OCI-M1 (cell line): ENCODE results near the gene CTNNA1.
"Not testable (repeated sequence)": the region's sequence is repeated elsewhere in the genome, so short reads cannot be mapped to it uniquely, and the experiment has no call there.

Source experiments
- DNase-seq: peaks from one replicate; lab custom pipeline; 2025; lab: John Stamatoyannopoulos, UW

CTNNA1 gene

DNA sequence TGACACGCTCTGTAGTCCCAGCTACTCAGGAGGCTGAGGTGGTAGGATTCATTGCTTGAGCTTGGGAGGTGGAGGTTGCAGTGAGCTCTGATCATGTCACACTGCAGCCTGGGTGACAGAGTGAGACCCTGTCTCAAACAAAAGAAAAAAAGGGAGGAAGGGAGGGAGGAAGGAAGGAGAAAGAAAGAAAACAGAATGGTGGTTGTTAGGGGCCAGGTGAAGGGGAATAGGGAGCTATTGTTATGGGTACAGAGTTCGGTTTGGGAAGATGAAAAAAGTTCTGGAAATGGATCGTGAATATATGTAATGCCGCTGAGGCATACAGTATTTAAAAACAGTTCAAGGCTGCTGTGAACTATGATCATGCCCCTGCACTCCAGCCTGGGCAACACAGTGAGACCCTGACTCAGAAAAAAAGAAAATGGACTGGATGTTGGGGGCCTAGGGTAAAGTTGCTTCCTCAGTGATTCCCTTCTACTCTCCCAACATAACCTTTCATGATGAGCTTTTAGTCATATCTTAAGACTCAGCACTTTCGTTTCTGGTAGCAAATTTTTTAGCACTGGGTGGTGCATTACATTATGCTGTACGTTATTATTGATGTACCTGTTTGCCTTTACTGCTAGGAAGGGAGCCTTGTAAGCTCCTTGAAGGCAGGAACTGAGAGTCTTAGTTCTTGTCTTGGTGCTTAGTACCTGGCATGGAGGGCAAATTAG, 4.0 kb downstream of the CTNNA1 start:
- no peak for DNase-seq

DNA sequence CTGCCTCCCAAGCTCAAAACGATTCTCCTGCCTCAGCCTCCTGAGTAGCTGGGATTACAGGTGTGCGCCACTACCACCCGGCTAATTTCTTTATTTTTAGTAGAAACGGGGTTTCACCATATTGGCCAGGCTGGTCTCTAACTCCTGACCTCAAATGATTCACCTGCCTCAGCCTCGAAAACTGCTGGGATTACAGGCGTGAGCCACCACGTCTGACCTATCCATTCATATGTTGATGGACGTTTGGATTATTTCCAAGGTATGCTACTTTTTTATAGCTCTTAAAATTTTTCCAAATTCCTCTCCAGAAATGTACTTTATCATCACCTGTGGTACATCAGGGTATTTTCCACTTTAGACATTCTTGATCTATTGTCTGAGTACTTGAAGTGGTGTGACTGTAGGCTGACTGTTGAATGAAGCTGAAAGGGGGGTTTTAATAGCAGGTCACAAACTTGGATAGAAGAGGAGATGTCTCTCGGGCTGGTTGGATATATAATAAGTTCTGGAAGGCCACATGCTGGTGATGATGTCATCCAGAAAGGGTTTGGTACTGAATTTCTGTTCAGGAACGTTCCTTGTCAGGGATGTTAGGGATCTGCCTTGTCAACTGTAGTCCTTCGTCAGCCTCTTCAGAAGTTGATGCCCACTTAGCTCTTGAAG, 7.4 kb downstream of the CTNNA1 start:
- DNase-seq: no peak

- DNase-seq: not testable (repeated sequence)
Measured at GRCh38 chr5:138761115-138761514, 7.9 kb downstream of the CTNNA1 start.

GRCh38 chr5:138761670-138762069, 8.4 kb downstream of the CTNNA1 start:
- DNase-seq: not testable (repeated sequence)

DNA sequence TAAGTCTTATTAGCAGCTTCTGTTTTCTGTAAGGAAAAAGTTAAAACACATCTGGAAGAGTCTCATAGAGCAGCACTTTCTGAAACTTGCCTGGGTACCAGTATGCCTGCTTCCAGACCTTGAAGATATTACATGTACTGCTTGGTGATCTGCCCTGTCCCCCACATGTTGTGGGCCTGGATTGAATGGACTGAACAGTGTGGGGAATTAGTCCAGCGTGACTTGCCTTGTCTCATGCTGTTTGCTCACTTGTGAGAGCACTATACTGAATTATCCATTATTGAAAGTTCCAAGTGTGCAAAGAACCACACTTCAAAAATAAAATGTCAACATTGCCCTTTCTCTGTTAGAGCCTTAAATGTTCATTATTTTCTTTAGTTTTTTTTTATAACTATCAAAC, 8.9 kb downstream of the CTNNA1 start:
- DNase-seq: no peak

GRCh38 chr5:138763037-138763778, 10.0 kb downstream of the CTNNA1 start:
- no peak for DNase-seq

DNA sequence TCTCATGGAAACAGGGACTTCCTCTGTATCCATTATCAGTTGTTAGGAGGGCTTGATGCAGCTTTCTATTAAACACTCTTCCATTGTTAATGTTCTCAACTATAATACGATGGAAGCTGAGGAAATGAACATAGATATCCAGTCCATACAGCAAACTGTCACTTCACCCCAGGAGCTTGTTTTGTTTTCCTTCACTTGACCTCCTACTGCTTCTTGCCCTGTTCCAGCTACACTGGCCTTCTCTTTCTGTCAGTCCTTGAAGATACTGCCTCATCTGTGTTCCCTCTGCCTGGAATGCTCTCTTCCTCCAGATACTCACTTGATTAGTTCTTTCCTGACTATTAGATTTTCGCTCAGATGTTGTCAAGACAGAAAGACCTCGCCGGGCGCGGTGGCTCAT, 17.1 kb downstream of the CTNNA1 start:
- no peak for DNase-seq

DNA sequence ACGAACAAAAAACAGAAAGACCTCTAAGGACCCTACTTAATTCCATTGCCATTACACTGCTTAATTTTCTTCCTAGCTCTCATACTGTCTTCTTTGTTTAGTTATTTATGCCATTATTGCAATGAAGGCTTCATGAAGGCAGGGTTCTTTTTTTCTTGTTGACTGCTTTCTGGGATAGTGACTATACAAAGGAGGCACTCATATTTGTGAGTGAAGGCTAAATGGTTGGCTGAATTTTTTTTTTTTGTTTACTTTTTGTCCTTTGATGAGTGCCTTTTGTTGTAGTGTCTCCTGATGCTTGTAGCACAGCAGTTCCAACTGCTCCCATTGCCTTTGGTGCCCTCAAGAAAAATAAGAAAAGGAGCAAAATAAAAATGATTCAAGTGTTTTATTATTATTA, 17.8 kb downstream of the CTNNA1 start:
- DNase-seq: no peak

DNA sequence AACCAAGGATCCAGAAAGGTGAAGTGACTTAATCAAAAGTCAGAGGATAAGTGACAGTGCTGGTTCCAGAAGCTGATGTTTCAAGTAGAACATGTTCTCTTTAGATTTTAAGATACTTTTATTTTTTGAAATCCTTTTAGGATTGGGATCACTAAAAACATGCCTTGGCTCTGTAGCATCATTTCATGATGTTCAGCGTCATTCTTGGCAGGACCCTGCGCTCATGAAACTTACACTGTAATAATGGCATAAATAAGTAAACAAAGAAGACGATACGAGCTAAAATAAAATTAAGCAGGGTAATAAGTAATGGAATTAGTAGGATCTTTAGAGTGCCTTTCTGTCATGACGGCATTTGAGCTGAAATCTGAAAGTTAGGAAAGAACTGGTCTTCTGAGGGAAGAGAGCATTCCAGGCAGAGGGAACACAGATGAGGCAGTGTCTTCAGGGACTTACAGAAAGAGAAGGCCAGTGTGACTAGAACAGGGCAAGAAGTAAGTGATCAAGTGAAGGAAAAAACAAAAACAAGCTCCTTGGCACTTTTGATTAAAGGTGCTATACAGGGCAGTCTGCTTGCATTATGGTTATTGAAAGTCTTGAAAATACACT, 19.9 kb downstream of the CTNNA1 start:
- DNase-seq: no peak

DNA sequence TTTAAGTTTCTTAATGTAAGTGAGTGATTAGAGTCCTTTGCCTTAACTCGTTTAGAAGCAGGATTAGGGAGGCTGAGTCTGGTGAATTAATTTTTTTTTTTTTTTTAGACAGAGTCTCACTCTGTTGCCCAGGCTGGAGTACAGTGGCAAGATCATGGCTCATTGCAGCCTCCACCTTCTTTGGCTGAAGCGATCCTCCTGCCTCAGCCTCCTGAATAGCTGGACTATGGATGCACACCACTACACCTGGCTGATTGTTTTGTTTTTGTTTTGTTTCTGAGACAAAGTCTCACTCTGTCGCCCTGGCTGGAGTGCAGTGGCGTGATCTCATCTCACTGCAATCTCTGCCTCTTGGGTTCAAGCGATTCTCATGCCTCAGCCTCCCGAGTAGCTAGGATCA, 20.4 kb downstream of the CTNNA1 start:
- not testable (repeated sequence) for DNase-seq

DNA sequence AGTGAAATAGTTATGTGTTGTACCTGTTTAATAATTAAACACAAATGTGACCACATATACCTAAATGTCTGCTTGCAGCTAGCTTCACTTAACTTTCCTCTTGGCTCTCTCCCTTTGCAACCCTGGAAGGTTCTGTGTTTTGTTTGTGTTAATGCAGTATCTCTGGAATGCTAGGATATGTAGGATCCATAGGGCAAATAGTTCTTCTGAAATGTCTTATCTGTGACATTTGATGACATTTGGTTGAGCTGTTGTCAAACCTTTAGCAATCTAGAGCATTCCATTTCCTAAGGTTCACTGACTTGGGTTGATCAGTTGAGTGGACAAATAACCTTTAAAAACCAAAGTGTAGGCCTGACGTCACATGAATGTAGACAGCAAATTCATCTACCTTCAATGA, 21.8 kb downstream of the CTNNA1 start:
- DNase-seq: no peak

GRCh38 chr5:138778234-138778633, 25.0 kb downstream of the CTNNA1 start:
- no peak for DNase-seq

DNA sequence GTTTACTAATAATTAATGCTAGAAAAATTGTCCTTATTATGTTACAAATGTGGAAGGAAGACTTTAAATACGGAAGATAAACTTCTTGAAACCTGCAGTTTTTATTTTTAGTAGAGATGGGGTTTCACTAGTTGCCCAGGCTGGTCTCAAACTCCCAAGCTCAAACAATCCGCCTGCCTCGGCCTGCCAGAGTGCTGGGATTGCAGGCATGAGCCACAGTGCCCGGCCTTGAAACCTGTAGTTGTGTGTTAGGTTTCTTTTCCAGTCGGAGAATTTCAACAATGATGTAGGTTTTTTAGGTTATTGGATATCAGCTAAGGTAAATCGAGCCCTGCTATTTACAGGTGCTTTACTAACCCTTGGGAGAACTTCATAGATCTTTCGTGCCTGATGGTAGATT, 30.8 kb downstream of the CTNNA1 start:
- DNase-seq: no peak

GRCh38 chr5:138784590-138784989, 31.4 kb downstream of the CTNNA1 start:
- DNase-seq: no peak

GRCh38 chr5:138789771-138790242, 36.6 kb downstream of the CTNNA1 start:
- DNase-seq: peak; percentile 67

DNA sequence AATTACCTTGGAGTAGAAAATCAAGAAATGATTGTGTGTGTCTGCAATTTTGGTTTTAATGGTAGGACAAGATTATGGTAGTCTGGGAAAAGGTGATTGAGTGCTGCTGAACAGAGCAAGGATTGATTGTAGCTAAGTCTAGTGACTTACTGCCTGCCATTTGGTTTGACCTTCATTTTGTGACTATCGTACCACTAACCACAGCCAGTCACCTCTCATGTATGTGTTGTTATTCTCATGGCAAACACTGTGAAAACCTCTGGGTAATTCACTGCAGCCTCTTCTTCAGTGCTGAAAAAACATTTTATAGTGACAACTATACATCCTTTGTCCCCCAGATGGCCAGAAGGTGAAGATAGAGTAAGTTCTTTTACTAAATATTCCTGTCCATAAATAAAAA, 37.5 kb downstream of the CTNNA1 start:
- DNase-seq: no peak

- no peak for DNase-seq
Measured at GRCh38 chr5:138792195-138792790, 39.1 kb downstream of the CTNNA1 start.

- no peak for DNase-seq
Measured at GRCh38 chr5:138793575-138793974, 40.4 kb downstream of the CTNNA1 start.

- DNase-seq: no peak
Measured at GRCh38 chr5:138803285-138803684, 50.1 kb downstream of the CTNNA1 start.

GRCh38 chr5:138803935-138804334, 50.7 kb downstream of the CTNNA1 start:
- DNase-seq: no peak

DNA sequence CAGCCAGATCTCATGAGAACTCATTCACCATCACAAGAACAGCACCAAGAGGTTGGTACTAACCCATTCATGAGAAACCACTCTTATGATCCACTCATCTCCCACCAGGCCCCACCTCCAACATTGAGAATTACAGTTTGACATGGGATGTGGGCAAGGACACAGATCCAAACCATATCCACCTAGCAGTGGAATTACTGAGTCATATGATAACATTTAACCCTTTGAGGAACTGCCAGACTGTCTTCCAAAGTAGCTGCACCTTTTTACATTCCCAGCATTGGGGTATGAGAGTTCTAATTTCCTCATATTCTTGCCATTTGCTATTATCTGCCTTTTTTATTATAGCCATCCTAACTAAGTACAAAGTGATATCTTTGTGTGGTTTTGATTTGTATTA, 51.9 kb downstream of the CTNNA1 start:
- peak; percentile 25 for DNase-seq

DNA sequence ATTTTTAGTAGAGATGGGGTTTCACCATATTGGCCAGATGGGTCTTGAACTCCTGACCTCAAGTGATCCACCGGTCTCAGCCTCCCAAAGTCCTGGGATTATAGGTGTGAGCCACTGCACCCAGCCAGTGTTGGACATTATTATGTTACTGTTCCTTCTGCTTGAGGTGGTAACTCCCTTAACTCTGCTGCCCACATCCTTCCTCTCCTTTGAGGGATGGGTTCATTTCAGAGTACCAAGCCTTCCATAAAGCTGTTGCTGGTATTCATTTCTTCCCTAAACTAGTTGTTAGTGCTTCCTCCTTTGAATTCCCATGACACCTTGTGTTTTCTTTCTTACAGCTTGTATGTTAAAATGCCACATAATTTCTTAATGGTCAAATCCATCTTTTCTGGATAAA, 54.0 kb downstream of the CTNNA1 start:
- DNase-seq: no peak
